Large intestine (tissue), 3 donors: Measurements from ENCODE around the gene PRKCE. TPM values are rescaled to one million over a fixed set of nuclear protein-coding genes. Genes with fewer than 3 reads are reported as not detected.

ENCODE experiments used
- DNase-seq, 2 donors: peaks; one replicate each; pipeline versions ENCODE4 v3.0.0 to v3.0.0-alpha.2; 2013
- H3K27ac ChIP-seq: one replicate; pipeline ENCODE4 v1.5.1; 2013; ENCODE audit warnings: low read length
- H3K27me3 ChIP-seq: 2 replicates; pipeline ENCODE4 v1.6.1; 2013; ENCODE audit warnings: low read length; ENCODE audit not compliant: control insufficient read depth, insufficient read depth
- H3K36me3 ChIP-seq: 2 replicates; pipeline ENCODE4 v1.6.1; 2013; ENCODE audit warnings: low read length; ENCODE audit not compliant: control insufficient read depth, insufficient read depth
- H3K4me1 ChIP-seq: one replicate; pipeline ENCODE4 v1.6.1; 2013; ENCODE audit warnings: low read length; ENCODE audit not compliant: control insufficient read depth, insufficient read depth
- H3K4me3 ChIP-seq: one replicate; pipeline ENCODE4 v1.5.1; 2013; ENCODE audit warnings: low read length
- H3K9me3 ChIP-seq: one replicate; pipeline ENCODE4 v1.6.1; 2013; ENCODE audit warnings: mild to moderate bottlenecking, low read depth, low read length, moderate library complexity; ENCODE audit not compliant: control insufficient read depth
- WGBS: methylation state at CpG from one replicate; pipeline ENCODE4 v1.1.5; 2013; ENCODE audit warnings: low lambda C conversion rate; ENCODE audit not compliant: insufficient coverage; 5-methylcytosine and 5-hydroxymethylcytosine counted together
- polyA plus RNA-seq: library from polyadenylated mRNA; unstranded; fragments of 120-200 nt; gene quantifications from one replicate; pipeline ENCODE4 v1.2.1, GENCODE V29; 2013

Gene PRKCE
- polyA plus RNA-seq, 1 donor: 13.0 TPM

DNA sequence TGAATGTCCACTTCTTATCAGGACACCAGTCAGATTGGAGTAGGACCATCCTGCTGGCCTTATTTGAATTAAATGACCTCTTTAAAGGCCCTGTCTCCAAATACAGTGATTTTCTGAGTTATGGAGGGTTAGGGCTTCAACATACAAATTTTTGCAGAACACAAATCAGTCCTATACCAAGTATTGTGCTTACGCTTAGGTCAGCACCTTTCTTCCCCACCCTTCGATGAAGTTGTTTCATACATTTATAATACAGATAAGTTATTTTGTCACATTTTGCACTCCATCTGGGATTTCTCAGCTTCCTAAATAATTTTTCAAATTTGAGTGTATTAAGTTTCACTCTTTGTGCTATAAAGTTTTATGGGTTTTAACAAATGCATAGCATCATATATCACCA lies 455.2 kb downstream of the PRKCE start:
- H3K9me3 ChIP-seq: peaks cover 4% of the 10 kb centered on the region
- H3K36me3 ChIP-seq: no peaks in the 10 kb centered on the region
- WGBS: 93% methylated on average over 2 of the region's 2 CpGs
- H3K27me3 ChIP-seq: no peaks in the 10 kb centered on the region
- DNase-seq: no peak
- H3K4me3 ChIP-seq: no peak overlapping the region
- no peaks in the 10 kb centered on the region for H3K4me1 ChIP-seq
- no peak overlapping the region for H3K27ac ChIP-seq

DNA sequence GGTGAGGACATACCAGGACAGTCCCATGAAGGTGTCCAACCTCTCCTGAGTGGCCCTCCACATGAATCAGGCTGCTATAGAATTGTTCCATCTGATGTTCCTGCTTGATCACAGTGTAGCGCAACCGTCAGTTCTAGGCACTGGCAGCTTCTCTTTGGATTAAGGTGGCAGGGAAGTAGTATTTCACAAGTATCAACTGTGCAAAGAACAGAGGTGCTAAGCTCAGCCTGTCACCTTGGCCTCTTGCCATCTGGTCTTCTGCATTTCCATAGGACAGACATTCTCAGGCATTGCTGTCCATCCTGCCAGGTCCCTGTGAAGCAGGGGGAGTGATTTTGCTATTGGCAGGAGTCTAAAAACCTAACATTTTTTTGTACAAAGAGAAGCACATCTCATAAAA lies 463.5 kb downstream of the PRKCE start:
- Histone ChIP-seq H3K4me1 (peaks cover 3% of the 10 kb centered on the region), H3K36me3 (no peaks in the 10 kb centered on the region), H3K9me3 (peaks cover 5% of the 10 kb centered on the region), H3K27ac (no peak overlapping the region), H3K4me3 (no peak overlapping the region), H3K27me3 (no peaks in the 10 kb centered on the region)
- no peak for DNase-seq
- no CpG with 5 or more reads among the region's 2 CpGs for WGBS

DNA sequence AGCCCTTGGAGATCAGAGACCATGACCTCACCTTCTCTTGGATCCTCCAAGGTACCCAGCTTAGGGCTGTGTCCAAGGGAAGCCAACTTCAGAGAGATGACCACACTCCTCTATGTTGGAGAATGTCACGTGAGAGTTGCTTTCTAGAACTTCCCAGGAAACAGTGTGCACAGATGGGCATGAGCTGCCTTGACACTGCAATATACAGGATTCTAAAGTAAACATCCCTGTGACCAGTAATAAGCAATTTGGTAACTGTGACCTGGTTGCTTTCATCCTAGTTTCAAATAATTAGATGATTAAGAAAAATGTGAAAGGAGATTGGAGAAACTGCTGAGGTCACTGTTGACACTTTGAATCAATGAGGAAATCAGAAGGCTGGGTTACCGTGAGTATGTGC lies 464.7 kb downstream of the PRKCE start:
- Histone ChIP-seq H3K4me1 (peaks cover 14% of the 10 kb centered on the region), H3K9me3 (peaks cover 5% of the 10 kb centered on the region), H3K4me3 (no peak overlapping the region), H3K27me3 (no peaks in the 10 kb centered on the region), H3K36me3 (no peaks in the 10 kb centered on the region), H3K27ac (no peak overlapping the region)
- no peak for DNase-seq
- no CpG with 5 or more reads among the region's 2 CpGs for WGBS

DNA sequence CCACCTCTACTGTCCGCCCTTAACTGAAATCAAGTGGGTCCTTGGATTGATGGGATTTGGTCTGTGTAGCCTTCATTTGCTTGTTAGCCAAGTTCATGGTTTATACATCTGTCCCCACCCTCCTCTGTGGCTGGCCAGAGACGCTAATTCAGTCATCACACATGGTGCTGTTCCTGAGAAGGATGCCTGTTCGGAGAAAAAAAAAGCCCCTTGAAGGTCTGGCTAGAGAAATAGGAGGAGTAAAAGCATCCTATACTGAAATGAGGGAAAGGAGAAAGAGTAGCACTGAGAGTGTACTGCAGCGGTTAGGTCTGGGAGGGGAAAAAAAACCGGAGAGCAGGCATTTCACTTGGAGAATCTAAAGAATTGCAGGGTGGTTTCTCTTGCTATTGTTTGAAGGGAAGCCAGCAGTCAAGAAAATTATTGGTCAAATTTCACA lies 465.1 kb downstream of the PRKCE start:
- DNase-seq: no peak
- Histone ChIP-seq H3K4me3 (no peak overlapping the region), H3K27ac (no peak overlapping the region), H3K27me3 (no peaks in the 10 kb centered on the region), H3K9me3 (peaks cover 5% of the 10 kb centered on the region), H3K36me3 (no peaks in the 10 kb centered on the region), H3K4me1 (peaks cover 18% of the 10 kb centered on the region)
- 83% methylated on average over 4 of the region's 5 CpGs for WGBS

DNA sequence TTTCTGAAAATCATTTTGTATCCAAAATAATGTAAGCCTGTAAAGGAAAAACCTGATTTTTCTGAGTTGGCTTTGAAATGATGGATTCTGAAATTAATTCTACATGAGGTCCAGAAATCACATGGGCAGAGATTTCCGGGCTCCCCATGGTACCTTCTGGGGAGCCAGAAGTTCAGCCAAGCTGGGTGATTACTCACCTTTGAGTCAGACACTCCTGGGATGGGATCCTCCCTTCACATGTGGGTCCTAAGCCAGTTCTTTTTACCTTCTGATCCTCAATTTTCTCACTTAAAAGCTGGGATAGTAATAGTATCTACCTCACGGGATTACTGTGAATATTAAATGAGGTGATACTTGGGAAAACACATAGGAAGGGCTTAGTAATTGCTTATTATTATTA lies 465.9 kb downstream of the PRKCE start:
- H3K27ac ChIP-seq: no peak overlapping the region

DNA sequence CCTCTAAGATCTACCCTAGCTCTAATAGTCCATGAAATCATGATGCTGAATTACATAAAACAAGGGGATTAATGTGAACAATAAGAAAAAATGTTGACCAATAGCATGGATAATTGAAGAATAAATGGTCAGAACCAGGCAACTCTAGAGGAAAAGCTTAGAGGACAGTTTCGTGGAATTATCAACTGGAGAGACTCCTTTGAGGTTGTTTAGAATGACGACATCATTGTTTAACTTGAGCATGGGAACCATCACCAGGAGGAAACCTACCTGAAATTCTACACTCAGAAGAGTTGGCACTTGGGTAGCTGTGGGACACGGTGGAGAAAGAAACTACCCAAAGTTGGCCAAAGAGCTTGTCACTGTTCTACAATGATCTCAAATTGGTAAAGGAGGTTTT lies 466.5 kb downstream of the PRKCE start:
- 90% methylated on average over 2 of the region's 3 CpGs for WGBS
- Histone ChIP-seq H3K4me3 (no peak overlapping the region), H3K27me3 (no peaks in the 10 kb centered on the region), H3K9me3 (no peaks in the 10 kb centered on the region), H3K36me3 (no peaks in the 10 kb centered on the region), H3K27ac (no peak overlapping the region), H3K4me1 (peaks cover 28% of the 10 kb centered on the region)
- DNase-seq: no peak

More for the DNA sequence above, 465.9 kb downstream of the PRKCE start:
- Histone ChIP-seq H3K36me3 (no peaks in the 10 kb centered on the region), H3K9me3 (peaks cover 2% of the 10 kb centered on the region), H3K4me1 (peaks cover 23% of the 10 kb centered on the region), H3K27me3 (no peaks in the 10 kb centered on the region), H3K4me3 (no peak overlapping the region)
- no peak for DNase-seq
- no CpG with 5 or more reads among the region's 2 CpGs for WGBS

DNA sequence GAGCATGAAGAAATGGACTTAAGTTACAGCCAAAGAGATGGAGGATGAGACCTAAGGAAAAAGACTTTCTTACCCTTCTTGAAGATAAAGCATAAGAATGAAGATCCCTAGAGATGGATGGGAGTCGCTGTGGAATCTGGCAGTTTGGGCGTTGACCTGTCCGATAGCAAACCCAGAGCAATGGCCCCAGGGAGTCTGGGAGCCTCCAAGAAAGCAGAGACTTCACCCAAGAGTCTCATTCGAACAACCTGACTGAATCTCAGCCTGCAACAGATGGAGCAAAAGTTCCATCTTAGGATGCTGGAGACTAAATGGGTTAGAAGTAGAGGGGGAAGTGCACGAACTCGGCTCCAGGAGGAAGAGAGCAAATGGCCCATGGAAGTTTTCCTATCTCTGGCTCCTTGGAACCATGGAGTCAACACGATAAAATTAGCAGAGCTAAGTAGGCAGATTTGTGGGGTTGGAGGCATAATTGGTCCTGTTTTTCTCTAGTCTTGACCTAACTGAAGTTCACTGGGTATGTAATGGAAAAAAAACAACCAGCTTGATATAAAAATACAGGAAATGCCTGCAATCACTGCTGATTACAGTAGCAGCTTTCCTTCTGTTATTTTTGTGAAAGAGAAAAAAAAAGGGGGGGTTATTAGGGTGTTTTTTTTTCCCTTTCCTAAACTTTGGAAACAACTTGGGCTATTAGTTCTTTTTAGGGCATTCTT lies 467.3 kb downstream of the PRKCE start:
- peak overlapping the region; percentile 13 for H3K27ac ChIP-seq
- no CpG with 5 or more reads among the region's 7 CpGs for WGBS

DNA sequence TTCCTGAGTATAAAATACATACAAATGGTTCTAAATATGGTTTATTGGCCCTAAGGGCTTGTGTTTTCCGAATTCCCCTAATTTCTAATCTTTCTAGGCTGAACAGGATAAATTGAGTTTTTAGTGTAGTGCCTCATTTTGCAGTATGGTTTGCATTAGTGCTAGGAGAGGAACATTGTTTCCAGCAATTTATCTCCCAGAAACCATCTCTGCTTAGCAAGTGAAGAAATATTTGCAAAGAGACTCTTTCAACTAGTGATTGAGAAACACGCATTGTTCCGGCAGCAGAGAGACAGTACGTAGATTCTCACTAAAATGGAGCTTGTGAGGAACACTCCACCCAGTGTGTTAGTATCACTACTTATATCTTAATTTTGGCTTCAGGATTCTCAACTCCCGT lies 468.0 kb downstream of the PRKCE start:
- DNase-seq: no peak
- Histone ChIP-seq H3K4me3 (no peak overlapping the region), H3K36me3 (no peaks in the 10 kb centered on the region), H3K27me3 (no peaks in the 10 kb centered on the region), H3K27ac (peak overlapping the region; percentile 3), H3K9me3 (no peaks in the 10 kb centered on the region), H3K4me1 (peaks cover 35% of the 10 kb centered on the region)
- 40% methylated on average over 1 of the region's 5 CpGs for WGBS

More for the DNA sequence above, 467.3 kb downstream of the PRKCE start:
- no peaks in the 10 kb centered on the region for H3K27me3 ChIP-seq
- no peak overlapping the region for H3K4me3 ChIP-seq
- H3K4me1 ChIP-seq: peaks cover 35% of the 10 kb centered on the region
- DNase-seq: no peak
- no peaks in the 10 kb centered on the region for H3K9me3 ChIP-seq
- no peaks in the 10 kb centered on the region for H3K36me3 ChIP-seq

DNA sequence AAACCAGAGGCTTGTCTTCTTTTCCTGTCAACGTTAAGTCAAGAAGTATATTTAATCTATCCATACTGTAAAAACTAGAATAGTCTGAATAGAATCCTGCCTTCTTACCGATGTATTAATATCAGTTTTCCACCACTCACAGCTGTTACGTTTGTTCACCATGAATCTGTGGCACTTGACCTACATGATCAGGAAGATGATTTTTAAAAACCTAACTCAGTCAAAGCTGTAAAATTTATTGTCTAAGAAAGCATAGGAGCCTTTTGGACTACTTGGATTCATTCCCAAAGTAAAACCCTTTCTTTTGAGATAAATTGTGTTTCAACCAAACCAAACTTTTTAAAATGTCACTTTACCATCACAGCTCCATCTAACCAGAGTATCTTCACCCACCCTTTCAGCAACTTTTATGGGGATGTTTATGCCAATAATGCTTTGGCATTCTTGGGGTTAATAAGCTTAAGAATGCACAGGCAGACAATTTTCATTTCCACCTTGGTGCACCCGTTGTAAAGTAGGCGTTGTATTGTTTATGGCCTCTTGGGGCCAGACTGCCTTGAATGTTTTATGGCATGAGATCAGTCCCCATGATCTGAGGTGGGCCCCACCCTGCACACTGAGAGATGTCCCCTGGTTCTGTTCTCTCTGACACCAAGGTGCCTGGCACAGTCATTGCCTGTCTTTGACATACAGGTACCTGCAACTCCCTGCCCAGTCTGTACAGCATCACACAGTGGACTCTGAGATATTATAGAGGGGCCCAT lies 469.5 kb downstream of the PRKCE start:
- H3K27me3 ChIP-seq: no peaks in the 10 kb centered on the region
- H3K4me1 ChIP-seq: peaks cover 35% of the 10 kb centered on the region
- H3K27ac ChIP-seq: peak overlapping the region; percentile 51
- no peak overlapping the region for H3K4me3 ChIP-seq
- 50% methylated on average over 3 of the region's 5 CpGs for WGBS
- no peaks in the 10 kb centered on the region for H3K9me3 ChIP-seq
- no peaks in the 10 kb centered on the region for H3K36me3 ChIP-seq
- peak; percentile 56 to 84 for DNase-seq

DNA sequence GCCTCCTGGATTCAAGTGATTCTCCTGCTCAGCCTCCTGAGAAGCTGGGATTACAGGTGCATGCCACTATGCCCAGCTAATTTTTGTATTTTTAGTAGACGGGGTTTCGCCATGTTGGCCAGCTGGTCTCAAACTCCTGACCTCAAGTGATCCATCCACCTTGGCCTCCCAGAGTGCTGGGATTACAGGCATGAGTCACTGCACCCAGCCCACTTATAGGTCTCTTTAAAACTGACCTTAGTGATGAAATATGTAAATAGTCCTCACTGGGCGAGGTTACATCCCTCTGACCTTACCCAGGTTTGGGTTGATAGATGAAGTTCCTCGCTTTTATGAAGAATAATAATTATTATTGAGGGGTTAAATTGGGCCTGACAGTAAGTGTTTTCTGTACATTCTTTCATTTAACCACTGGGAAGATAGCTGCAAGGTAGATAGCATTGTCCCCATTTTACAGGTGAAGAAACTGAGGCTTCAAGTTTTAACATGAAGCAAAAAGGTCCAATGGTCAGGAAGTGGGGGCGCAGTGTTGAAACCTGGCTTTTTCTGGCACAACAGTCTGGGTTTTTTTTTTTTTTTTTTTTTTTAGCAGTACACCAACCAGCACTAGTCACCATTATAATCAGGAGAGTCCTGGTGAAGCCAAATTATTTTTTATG lies 471.0 kb downstream of the PRKCE start:
- Histone ChIP-seq H3K36me3 (no peaks in the 10 kb centered on the region), H3K4me3 (no peak overlapping the region), H3K9me3 (no peaks in the 10 kb centered on the region), H3K27ac (no peak overlapping the region), H3K27me3 (no peaks in the 10 kb centered on the region), H3K4me1 (peaks cover 35% of the 10 kb centered on the region)
- DNase-seq: peak in 1 of 2 donors; percentile 36
- 50% methylated on average over 2 of the region's 5 CpGs for WGBS
